Neural crest cell (in vitro differentiated cells): ENCODE measurements around the gene MINDY2. TPM values are rescaled to one million over a fixed set of nuclear protein-coding genes. Genes with fewer than 3 reads are reported as not detected.

ENCODE experiments used
- DNase-seq: peaks from one replicate; pipeline ENCODE4 v3.0.0; 2021; ENCODE audit warnings: low read depth, mixed read lengths, low spot score
- H3K27ac Mint-ChIP-seq: one replicate; pipeline ENCODE4 v1.8.0; 2021; ENCODE audit warnings: mild to moderate bottlenecking, mixed read lengths; ENCODE audit not compliant: unreplicated experiment
- H3K27me3 Mint-ChIP-seq: 2 replicates; pipeline ENCODE4 v1.8.0; 2021; ENCODE audit warnings: low read depth, mild to moderate bottlenecking, mixed read lengths
- H3K36me3 Mint-ChIP-seq: 2 replicates; pipeline ENCODE4 v1.8.0; 2021; ENCODE audit warnings: low read depth, mild to moderate bottlenecking, mixed read lengths
- H3K4me1 Mint-ChIP-seq: 2 replicates; pipeline ENCODE4 v1.8.0; 2021; ENCODE audit warnings: mixed read lengths
- H3K4me3 Mint-ChIP-seq: one replicate; pipeline ENCODE4 v1.8.0; 2021; ENCODE audit warnings: mild to moderate bottlenecking, mixed read lengths
- H3K9me3 Mint-ChIP-seq: 2 replicates; pipeline ENCODE4 v1.8.0; 2021; ENCODE audit warnings: mixed read lengths
- total RNA-seq: library from RNA; stranded (reverse); gene quantifications from 2 replicates; pipeline ENCODE4 v1.2.1, GENCODE V29; 2021
- TF ChIP-seq, protein P1 (sequence below): fragments of 200-600 bp; sonication (generic); conservative IDR thresholded peaks from 2 replicates; pipeline ENCODE4 v1.5.0; 2021; ENCODE audit warnings: antibody characterized with exemption, mild to moderate bottlenecking

The MINDY2 gene
- total RNA-seq, 1 donor from 2014 or later, result 14.3 TPM

DNA sequence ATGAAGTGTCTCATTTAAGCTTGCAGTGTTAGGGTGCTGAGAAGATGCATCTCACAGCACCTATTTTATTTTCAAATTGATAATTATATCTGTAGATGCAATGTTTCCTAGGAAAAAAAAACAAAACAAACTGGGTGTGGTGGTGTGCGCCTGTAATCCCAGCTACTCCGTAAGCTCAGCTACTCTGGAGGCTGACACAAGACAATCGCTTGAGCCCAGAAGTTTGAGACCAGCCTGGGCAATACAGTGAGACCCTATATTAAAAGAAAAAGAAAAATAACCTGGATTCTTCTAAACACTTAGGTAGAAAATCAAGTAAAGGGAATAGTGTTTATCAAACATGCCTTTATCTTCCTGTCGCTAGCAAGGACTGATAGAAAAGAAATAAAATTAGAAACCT lies 1.9 kb downstream of the MINDY2 start:
- H3K36me3 Mint-ChIP-seq, result no peaks in the 10 kb centered on the region
- no peak overlapping the region for H3K4me3 Mint-ChIP-seq
- DNase-seq, result no peak
- peaks cover 10% of the 10 kb centered on the region for H3K4me1 Mint-ChIP-seq
- H3K27ac Mint-ChIP-seq, result no peak overlapping the region
- no peaks in the 10 kb centered on the region for H3K9me3 Mint-ChIP-seq
- H3K27me3 Mint-ChIP-seq, result no peaks in the 10 kb centered on the region
- TF ChIP-seq, protein P1, sequence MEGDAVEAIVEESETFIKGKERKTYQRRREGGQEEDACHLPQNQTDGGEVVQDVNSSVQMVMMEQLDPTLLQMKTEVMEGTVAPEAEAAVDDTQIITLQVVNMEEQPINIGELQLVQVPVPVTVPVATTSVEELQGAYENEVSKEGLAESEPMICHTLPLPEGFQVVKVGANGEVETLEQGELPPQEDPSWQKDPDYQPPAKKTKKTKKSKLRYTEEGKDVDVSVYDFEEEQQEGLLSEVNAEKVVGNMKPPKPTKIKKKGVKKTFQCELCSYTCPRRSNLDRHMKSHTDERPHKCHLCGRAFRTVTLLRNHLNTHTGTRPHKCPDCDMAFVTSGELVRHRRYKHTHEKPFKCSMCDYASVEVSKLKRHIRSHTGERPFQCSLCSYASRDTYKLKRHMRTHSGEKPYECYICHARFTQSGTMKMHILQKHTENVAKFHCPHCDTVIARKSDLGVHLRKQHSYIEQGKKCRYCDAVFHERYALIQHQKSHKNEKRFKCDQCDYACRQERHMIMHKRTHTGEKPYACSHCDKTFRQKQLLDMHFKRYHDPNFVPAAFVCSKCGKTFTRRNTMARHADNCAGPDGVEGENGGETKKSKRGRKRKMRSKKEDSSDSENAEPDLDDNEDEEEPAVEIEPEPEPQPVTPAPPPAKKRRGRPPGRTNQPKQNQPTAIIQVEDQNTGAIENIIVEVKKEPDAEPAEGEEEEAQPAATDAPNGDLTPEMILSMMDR, result no peak

- H3K36me3 Mint-ChIP-seq, result no peaks in the 10 kb centered on the region
- no peak for DNase-seq
- H3K27ac Mint-ChIP-seq, result no peak overlapping the region
- peaks cover 5% of the 10 kb centered on the region for H3K4me1 Mint-ChIP-seq
- H3K9me3 Mint-ChIP-seq, result no peaks in the 10 kb centered on the region
- no peaks in the 10 kb centered on the region for H3K27me3 Mint-ChIP-seq
- no peak overlapping the region for H3K4me3 Mint-ChIP-seq
- TF ChIP-seq, protein P1, result no peak
These were observed 4.3 kb downstream of the MINDY2 start for GRCh38 chr15:58775402-58775801.

DNA sequence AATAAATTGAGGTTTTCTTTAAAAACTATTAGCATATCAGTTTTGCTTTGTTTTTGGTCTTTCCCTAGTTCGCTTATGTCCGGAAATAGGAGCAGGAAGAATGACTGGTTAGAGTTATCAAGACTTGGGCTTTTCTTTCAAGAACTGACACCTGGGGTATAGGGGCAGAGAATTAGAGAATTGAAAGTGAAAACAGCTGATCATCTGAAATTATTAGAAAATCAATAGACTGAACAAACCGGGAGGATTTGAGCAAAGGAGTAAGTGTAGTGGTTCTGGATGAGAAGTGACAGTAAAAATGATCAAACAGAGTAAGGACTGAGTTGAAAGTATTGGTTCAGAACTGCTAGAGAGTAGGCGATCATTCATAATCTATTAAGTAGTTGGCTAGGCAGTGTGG lies 6.0 kb downstream of the MINDY2 start:
- Mint-ChIP-seq H3K27ac (no peak overlapping the region), H3K27me3 (no peaks in the 10 kb centered on the region), H3K36me3 (no peaks in the 10 kb centered on the region), H3K4me1 (no peaks in the 10 kb centered on the region), H3K9me3 (no peaks in the 10 kb centered on the region), H3K4me3 (no peak overlapping the region)
- no peak for DNase-seq
- TF ChIP-seq, protein P1, result no peak

GRCh38 chr15:58779554-58779953 lies 8.5 kb downstream of the MINDY2 start:
- H3K36me3 Mint-ChIP-seq, result no peaks in the 10 kb centered on the region
- no peak for DNase-seq
- TF ChIP-seq, protein P1, result no peak
- H3K4me3 Mint-ChIP-seq, result no peak overlapping the region
- no peaks in the 10 kb centered on the region for H3K4me1 Mint-ChIP-seq
- H3K9me3 Mint-ChIP-seq, result no peaks in the 10 kb centered on the region
- no peaks in the 10 kb centered on the region for H3K27me3 Mint-ChIP-seq
- no peak overlapping the region for H3K27ac Mint-ChIP-seq

- H3K27me3 Mint-ChIP-seq, result no peaks in the 10 kb centered on the region
- TF ChIP-seq, protein P1, result no peak
- H3K27ac Mint-ChIP-seq, result no peak overlapping the region
- H3K4me1 Mint-ChIP-seq, result no peaks in the 10 kb centered on the region
- DNase-seq, result no peak
- H3K36me3 Mint-ChIP-seq, result no peaks in the 10 kb centered on the region
- H3K4me3 Mint-ChIP-seq, result no peak overlapping the region
- H3K9me3 Mint-ChIP-seq, result no peaks in the 10 kb centered on the region
These were observed 14.3 kb downstream of the MINDY2 start for GRCh38 chr15:58785355-58785754.
